ENCODE results near the gene MTO1.
"Not testable (repeated sequence)": the region's sequence is repeated elsewhere in the genome, so short reads cannot be mapped to it uniquely, and the experiment has no call there.

DNA sequence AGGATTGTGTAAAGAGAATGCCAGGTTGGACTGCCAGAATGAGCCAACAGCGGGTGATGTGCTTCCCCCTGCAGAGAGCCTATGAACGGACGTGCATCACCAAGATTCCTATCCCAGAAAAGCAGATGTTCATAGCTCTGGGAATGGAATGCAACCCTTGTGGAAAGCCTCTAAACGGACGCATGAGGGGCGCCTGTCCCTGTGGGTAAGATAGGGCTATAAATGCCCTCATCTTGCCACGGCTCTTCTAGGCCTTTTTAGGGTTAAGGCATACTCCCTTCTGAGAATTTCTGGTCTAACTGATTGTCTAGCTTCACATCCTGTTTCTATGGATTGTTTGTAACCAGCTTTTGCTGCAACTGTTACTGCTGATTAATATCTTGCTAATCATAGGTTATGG is 2.1 kb upstream of the MTO1 start:
- TF ChIP-seq POLR2A (IDR thresholded peaks at IDR 0.05), result not testable (repeated sequence)
- TF ChIP-seq, protein P1, sequence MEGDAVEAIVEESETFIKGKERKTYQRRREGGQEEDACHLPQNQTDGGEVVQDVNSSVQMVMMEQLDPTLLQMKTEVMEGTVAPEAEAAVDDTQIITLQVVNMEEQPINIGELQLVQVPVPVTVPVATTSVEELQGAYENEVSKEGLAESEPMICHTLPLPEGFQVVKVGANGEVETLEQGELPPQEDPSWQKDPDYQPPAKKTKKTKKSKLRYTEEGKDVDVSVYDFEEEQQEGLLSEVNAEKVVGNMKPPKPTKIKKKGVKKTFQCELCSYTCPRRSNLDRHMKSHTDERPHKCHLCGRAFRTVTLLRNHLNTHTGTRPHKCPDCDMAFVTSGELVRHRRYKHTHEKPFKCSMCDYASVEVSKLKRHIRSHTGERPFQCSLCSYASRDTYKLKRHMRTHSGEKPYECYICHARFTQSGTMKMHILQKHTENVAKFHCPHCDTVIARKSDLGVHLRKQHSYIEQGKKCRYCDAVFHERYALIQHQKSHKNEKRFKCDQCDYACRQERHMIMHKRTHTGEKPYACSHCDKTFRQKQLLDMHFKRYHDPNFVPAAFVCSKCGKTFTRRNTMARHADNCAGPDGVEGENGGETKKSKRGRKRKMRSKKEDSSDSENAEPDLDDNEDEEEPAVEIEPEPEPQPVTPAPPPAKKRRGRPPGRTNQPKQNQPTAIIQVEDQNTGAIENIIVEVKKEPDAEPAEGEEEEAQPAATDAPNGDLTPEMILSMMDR (IDR thresholded peaks at IDR 0.05), result not testable (repeated sequence)

All from adrenal gland (tissue), 5 donors.